HG02840 (cell line): ENCODE results near the gene ARL4D.
"Not testable (repeated sequence)": the region's sequence is repeated elsewhere in the genome, so short reads cannot be mapped to it uniquely, and the experiment has no call there.

Experiments used
- ATAC-seq: cut with Tn5 transposase; IDR thresholded peaks from one replicate; pipeline ENCODE4 v1.9.1; 2021; ENCODE audit warnings: mild to moderate bottlenecking, moderate library complexity, moderate number of reproducible peaks; ENCODE audit not compliant: unreplicated experiment, low FRiP score

ARL4D gene, protein sequence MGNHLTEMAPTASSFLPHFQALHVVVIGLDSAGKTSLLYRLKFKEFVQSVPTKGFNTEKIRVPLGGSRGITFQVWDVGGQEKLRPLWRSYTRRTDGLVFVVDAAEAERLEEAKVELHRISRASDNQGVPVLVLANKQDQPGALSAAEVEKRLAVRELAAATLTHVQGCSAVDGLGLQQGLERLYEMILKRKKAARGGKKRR

GRCh38 chr17:43398724-43399595, at the start of gene ARL4D:
TSS of gene ARL4D (plus strand) at chr17:43398993. CDS start at chr17:43399733, 740 bp downstream.
- ATAC-seq = no peak

GRCh38 chr17:43349142-43349541, 49.7 kb upstream of the ARL4D start:
- no peak for ATAC-seq

GRCh38 chr17:43350888-43351361, 47.9 kb upstream of the ARL4D start:
- no peak for ATAC-seq

DNA sequence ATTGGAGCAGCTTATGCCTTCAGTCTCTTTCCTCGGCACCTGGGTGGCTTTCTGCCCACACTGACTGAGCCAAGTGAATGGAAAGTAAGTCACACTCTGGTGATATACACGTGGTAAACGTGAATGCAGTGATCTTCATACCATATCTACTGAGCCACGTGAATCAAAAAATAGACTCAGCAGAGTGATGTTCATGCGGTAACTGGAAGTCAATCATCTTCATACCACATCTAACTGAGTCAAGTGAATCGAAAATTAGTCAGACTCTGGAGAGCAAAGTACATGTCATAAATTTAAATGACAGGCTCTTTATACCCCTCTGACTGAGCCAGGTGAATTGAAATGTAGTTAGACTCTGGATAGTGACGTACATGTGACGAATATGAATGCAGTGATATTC, 47.1 kb upstream of the ARL4D start:
- ATAC-seq = no peak

- ATAC-seq = no peak
Observed at GRCh38 chr17:43352579-43353331, 46.0 kb upstream of the ARL4D start.

GRCh38 chr17:43353393-43353792, 45.4 kb upstream of the ARL4D start:
- ATAC-seq = no peak

- no peak for ATAC-seq
Observed at GRCh38 chr17:43354371-43354770, 44.4 kb upstream of the ARL4D start.

- no peak for ATAC-seq
Observed at GRCh38 chr17:43356450-43356849, 42.3 kb upstream of the ARL4D start.

DNA sequence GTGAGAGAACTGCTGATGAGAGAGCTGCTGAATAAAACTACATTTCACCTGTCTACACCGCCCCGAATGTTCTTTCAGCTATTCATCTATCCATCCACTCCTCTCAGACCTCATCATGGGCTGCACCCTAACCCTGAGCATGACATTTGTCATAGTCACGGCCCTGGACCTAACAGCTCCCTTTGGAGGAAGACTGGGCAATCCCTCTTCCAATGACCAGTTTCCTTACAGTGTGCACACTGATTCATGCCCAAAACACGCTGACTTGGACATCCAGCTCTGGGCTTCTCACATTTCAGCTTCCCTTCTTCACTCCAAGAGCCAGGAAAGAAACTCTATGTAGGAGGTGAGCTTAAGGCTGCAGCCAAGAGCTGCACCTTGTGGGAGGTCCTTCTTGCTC, 41.8 kb upstream of the ARL4D start:
- no peak for ATAC-seq

GRCh38 chr17:43359469-43360110, 39.2 kb upstream of the ARL4D start:
- ATAC-seq = no peak

DNA sequence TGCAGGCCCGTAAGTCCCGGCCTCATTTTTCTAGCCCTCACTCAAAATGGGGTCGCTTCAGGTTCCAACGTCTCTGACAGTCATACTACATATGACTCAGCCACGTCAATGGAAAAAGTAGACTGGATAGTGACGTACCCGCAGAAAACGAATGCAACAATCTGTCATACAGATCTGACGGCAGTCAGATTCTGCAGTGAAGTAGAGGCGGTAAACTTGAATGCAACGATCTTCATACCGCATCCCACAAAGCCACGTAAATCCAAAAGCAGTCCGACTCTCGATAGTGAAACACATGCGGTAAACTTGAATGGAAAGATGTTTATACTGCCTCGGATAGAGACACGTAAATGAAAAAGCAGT, 38.4 kb upstream of the ARL4D start:
- no peak for ATAC-seq

DNA sequence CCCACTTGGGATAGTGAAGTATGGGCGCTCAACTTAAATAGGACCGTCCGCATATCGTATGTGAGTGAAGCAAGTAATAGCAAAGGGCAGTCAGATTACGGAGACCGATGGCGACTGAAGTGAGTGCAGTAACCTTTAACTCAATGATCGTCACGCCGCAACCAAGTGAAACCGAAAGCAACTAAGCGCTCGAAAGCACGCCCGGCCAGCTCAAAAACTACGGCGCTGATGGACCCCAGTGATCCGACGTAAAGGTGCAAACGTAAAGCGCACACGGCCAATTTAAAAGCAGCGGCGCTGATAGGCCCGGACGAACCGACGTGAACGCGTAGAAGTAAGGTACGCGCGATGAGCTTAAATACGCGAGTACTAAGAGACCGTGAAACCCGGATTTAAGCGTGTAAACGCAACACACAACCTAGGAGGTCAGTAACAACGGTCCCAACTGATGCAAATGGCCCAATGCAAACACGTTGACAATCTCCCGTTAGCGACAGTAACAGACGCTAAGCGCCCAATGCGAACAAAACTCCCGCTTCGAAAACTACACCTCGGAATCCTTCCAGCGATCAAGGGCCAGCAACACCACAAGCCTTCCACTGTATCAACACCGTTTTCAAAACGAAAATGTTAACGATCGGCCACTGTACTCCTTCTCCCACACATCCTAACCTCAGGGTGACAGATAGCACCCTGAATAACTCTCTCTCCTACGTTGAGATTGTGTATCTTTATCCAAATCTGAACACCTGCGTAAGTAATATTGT, 37.9 kb upstream of the ARL4D start:
- ATAC-seq = peak; percentile 77

DNA sequence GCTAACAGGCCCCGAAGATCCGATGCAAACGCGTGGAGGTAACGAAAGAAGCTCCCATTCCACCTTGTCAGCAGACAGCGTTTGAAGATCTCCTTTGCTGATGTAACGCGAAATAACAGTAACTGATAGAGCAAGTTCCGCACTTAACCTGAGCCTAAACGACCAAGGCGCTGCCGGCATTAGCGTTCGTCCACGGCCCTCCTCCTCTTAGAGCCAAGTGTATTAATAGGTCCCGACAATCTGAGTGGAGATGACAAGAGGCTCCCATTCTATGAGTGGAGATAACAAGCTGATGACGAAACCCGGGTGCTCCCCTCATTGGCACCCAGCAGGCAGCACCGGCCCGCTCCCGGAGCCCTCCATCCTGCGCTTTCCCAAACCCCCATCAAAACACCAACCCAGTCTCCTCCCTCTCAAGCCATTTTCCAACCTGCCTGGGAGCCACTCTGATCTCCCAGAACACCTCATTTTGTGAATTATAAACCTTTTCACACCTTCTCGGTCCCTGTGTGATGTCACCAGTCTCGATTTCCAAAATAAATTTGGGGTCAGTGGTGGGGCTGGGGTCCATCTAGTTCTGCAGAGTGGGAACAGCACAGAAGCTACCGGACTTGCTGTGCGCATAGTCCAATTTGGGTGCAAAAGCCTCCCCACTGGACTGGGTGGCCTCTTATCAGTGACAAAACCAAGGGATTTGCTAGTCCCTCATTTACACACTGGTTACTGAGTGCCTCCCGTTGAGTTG, 35.4 kb upstream of the ARL4D start:
- ATAC-seq = no peak

DNA sequence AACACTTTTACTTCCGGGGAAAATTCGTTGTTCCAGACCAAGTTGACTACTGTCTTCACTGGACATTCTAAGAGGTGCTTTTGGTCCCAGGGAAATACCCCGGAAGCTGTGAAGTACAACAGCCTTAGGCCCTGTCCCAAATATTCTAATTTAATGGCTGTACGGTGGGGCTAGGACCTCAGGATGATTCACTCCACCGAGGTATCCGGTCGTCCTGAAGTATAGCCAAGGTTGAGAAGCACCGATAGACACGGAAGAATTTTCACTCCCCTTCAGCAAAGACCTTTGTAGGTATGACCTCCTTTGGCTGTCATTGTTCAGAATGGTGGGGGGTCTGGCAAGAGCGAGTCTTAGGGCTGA, 34.9 kb upstream of the ARL4D start:
- no peak for ATAC-seq

DNA sequence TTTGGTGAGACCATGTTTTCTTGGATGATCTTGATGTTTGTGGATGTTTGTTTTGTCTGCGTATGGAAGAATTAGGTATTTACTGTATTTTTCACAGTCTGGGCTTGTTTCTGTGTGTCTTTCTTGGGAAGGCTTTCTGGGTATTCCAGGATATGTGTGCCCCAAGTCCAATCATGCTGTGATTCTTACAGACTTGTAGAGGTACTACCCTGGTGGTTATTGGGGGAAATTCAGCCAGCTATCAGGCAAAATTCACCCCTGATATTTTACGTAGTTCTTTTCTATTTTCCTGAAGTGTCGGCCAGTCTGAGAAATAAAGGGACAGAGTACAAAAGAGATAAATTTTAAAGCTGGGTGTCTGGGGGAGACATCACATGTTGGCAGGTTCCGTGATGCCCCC, 33.4 kb upstream of the ARL4D start:
- ATAC-seq = no peak

GRCh38 chr17:43365921-43366320, 32.9 kb upstream of the ARL4D start:
- not testable (repeated sequence) for ATAC-seq

- no peak for ATAC-seq
Observed at GRCh38 chr17:43366891-43367736, 31.7 kb upstream of the ARL4D start.

- peak; percentile 48 for ATAC-seq
Observed at GRCh38 chr17:43367737-43368242, 31.0 kb upstream of the ARL4D start.
